Heart left ventricle (tissue), 13 donors: ENCODE data around the gene USP9X.

Source experiments
- POLR2A ChIP-seq, 2 donors: fragments of 450-650 bp; IDR thresholded peaks; one replicate each; pipeline ENCODE4 v1.6.1; 2017; ENCODE audit warnings: antibody characterized with exemption in 2 of 2, mild to moderate bottlenecking in 2 of 2, moderate library complexity in 2 of 2
- TF ChIP-seq, protein P1 (sequence below), 12 donors: fragments of 200-600 bp; sonication (generic) in 4 of 12; IDR thresholded peaks; one replicate each; pipeline versions ENCODE4 v1.5.0 to v1.8.0; 2018 to 2022; ENCODE audit warnings: antibody characterized with exemption in 12 of 12, mild to moderate bottlenecking in 5 of 12
- donor health status: ischemic (EF 13 %, LVEDD 7.1; RV severe dilation, severe dysfunction).
- donor health status: DM: no; HTN: yes; CAD: no.
- donor health status: DM: no; HTN: no; CAD: no.
- donor health status: ischemic (EF 25% LVEDD 6.9; RV normal size, moderate dysfunction).
- donor health status: ischemic (EF 25% LVEDD 5.7; RV mildly dilated, moderate dysfunction).
- donor health status: ischemic (EF 35%, LVEDD 5.7; RV mildly dilated, moderate dysfunction).
- donor health status: nonischemic (EF 11% LVEDD 7.7; RV severe dilation, severe dysfunction).
- donor health status: DM: yes; HTN: yes; CAD: no.
- donor health status: PGD.
- donor health status: ischemic (EF 29% LVEDD 5.4; RV normal size, mild dysfunction).
- donor health status: nonischemic (EF 23%, LVEDD 6.1; RV moderate dilation, normal function).

DNA sequence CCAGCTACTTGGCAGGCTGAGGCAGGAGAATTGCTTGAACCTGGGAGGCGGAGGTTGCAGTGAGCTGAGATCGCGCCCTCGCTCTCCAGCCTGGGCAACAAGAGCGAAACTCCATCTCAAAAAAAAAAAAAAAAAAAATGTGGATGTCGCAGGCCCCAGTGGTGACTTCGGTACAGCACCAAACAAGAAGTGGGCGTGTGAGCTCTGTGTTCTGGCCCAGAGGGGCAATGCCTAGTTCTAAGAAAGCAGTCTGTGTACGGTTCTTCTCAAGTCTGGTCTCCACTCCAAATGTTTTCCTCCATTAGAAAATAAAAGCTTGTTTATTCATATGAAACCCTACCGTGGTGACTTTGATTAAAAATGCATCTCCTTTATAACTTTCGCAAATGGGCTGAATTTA is 156.7 kb downstream of the USP9X start:
- TF ChIP-seq POLR2A (IDR thresholded peaks at IDR 0.05): no peak
- TF ChIP-seq, protein P1, sequence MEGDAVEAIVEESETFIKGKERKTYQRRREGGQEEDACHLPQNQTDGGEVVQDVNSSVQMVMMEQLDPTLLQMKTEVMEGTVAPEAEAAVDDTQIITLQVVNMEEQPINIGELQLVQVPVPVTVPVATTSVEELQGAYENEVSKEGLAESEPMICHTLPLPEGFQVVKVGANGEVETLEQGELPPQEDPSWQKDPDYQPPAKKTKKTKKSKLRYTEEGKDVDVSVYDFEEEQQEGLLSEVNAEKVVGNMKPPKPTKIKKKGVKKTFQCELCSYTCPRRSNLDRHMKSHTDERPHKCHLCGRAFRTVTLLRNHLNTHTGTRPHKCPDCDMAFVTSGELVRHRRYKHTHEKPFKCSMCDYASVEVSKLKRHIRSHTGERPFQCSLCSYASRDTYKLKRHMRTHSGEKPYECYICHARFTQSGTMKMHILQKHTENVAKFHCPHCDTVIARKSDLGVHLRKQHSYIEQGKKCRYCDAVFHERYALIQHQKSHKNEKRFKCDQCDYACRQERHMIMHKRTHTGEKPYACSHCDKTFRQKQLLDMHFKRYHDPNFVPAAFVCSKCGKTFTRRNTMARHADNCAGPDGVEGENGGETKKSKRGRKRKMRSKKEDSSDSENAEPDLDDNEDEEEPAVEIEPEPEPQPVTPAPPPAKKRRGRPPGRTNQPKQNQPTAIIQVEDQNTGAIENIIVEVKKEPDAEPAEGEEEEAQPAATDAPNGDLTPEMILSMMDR (IDR thresholded peaks at IDR 0.05): no peak
